Measurements from ENCODE around the gene EP400. TPM values are rescaled to one million over a fixed set of nuclear protein-coding genes. Genes with fewer than 3 reads are reported as not detected.

The EP400 gene
- total and polyA plus RNA-seq, 9 of the 15 experiments (the other 6 are each of a cell fraction or from before 2014, with no cell fraction given): 4.5 to 58.0 (median 7.0) TPM

DNA sequence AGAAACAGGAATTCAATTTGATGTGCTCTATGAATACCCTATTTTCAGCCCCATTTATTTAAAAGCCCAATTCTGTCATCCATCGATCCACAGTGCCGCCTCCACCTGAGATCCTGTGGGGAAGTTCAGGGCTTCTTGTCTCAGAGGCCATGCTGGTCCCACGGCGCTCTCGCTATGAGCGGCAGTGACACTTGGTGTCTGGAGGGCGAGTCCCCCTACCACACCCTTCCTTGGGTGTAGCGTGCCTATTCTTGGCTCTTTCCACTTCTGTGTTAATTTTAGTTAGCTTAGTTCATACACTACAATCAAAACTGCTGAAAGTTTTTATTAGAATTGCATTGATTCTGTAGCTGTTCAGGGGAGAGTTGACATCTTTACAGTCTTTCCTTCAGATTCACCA, 120.6 kb downstream of the EP400 start:
- DNase-seq (ENCODE audit: extremely low read depth in 1 of 4, low spot score in 3 of 4) (no peak), FAIRE-seq (no peak), ATAC-seq (no peak)
- H3K79me2 ChIP-seq (ENCODE audit: control insufficient read depth, insufficient read depth, low read length): no peaks in the 10 kb centered on the region
- in situ Hi-C loops (cut with MboI): no loop called here
- no peak overlapping the region for H2AFZ ChIP-seq (ENCODE audit: low read depth, low read length)
- H3K9me1 ChIP-seq (ENCODE audit: control insufficient read depth, insufficient read depth, low read length): peaks cover 2% of the 10 kb centered on the region
- BruUV-seq (replicated peaks): no TSS peak
- no peak overlapping the region for H3K4me3 ChIP-seq
- ChIA-PET CTCF (ENCODE audit: low intra/inter-chr PET ratio) (no interaction called here), POLR2A (interaction anchor here (1.0 to 1.1 kb wide), 2 partner anchors 13 to 15 kb away, joined by 3 to 7 read pairs; no protein-coding TSS in a partner anchor)
- no peak overlapping the region for H3K4me2 ChIP-seq (ENCODE audit: insufficient read depth, low read length)
- intact Hi-C loops (cut with micrococcal nuclease): no loop called here
- TF ChIP-seq, protein P1, sequence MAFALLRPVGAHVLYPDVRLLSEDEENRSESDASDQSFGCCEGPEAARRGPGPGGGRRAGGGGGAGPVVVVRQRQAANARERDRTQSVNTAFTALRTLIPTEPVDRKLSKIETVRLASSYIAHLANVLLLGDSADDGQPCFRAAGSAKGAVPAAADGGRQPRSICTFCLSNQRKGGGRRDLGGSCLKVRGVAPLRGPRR (CRISPR knock-in tag; IDR thresholded peaks at IDR 0.05): no peak
- TF ChIP-seq RFX7 (CRISPR knock-in tag; IDR thresholded peaks at IDR 0.05) (no peak), MBD2 (IDR thresholded peaks at IDR 0.05; ENCODE audit: borderline replicate concordance, low read depth) (no peak), BRCA1 (IDR thresholded peaks at IDR 0.05) (no peak), BRCA1 (CRISPR knock-in tag; IDR thresholded peaks at IDR 0.05) (no peak)
- TF ChIP-seq, protein P2, sequence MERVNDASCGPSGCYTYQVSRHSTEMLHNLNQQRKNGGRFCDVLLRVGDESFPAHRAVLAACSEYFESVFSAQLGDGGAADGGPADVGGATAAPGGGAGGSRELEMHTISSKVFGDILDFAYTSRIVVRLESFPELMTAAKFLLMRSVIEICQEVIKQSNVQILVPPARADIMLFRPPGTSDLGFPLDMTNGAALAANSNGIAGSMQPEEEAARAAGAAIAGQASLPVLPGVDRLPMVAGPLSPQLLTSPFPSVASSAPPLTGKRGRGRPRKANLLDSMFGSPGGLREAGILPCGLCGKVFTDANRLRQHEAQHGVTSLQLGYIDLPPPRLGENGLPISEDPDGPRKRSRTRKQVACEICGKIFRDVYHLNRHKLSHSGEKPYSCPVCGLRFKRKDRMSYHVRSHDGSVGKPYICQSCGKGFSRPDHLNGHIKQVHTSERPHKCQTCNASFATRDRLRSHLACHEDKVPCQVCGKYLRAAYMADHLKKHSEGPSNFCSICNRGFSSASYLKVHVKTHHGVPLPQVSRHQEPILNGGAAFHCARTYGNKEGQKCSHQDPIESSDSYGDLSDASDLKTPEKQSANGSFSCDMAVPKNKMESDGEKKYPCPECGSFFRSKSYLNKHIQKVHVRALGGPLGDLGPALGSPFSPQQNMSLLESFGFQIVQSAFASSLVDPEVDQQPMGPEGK (CRISPR knock-in tag; IDR thresholded peaks at IDR 0.05; ENCODE audit: borderline replicate concordance): no peak
- H3K4me1 ChIP-seq (replicated peaks in 1 of 2; ENCODE audit: control insufficient read depth in 2 of 2, insufficient read depth in 2 of 2, low read length in 2 of 2): 0 out of 5 replicates have a peak, but pooled peaks cover 0 to 2% of the 10 kb centered on the region in 2 experiments
- H4K20me1 ChIP-seq (replicated peaks; ENCODE audit: control insufficient read depth, insufficient read depth, low read length): no peaks in the 10 kb centered on the region
- H3K27me3 ChIP-seq (ENCODE audit: control insufficient read depth in 2 of 2, insufficient read depth in 2 of 2, low read length in 2 of 2): no peaks in the 10 kb centered on the region
- no peak overlapping the region for H3K9ac ChIP-seq (ENCODE audit: insufficient read depth in 1 of 2, low read depth in 2 of 2, low read length in 2 of 2)
- H3K27ac ChIP-seq (ENCODE audit: extremely low read depth, low read depth, low read length): no peak overlapping the region
- no peaks in the 10 kb centered on the region for H3K9me3 ChIP-seq (replicated peaks; ENCODE audit: control insufficient read depth, insufficient read depth, low read depth, low read length)
- 93% methylated on average over 8 of the region's 8 CpGs for WGBS (ENCODE audit: insufficient coverage, low coverage, missing lambda C conversion rate)
- H3K36me3 ChIP-seq (ENCODE audit: control insufficient read depth, insufficient read depth, low read length): peaks cover 90% of the 10 kb centered on the region; the same call in 2 of the 3 replicates
